A673 (cell line): ENCODE measurements around the gene FAM118A. TPM values are rescaled to one million over a fixed set of nuclear protein-coding genes. Genes with fewer than 3 reads are reported as not detected.

Experiments used
- BruUV-seq: library from RNA; stranded (reverse); fragments of 400-500 nt; replicated peaks from 2 replicates; lab custom pipeline; 2021; lab: Mats Ljungman, UMichigan
- CTCF ChIA-PET: fragments of 300-600 bp; sonication (Branson Sonifier 250); formaldehyde crosslinking; loops from one replicate; lab custom pipeline; 2022; ENCODE audit warnings: antibody characterized with exemption; lab: Charles Lee
- POLR2A ChIA-PET: fragments of 300-600 bp; sonication (Branson Sonifier 250); formaldehyde crosslinking; loops from one replicate; lab custom pipeline; 2022; ENCODE audit warnings: antibody characterized with exemption; ENCODE audit not compliant: low non-redundant PET; lab: Charles Lee
- DNase-seq: peaks from one replicate; pipeline ENCODE4 v3.0.0-alpha.2; 2015; ENCODE audit warnings: low spot score
- H3K27ac ChIP-seq: fragments of 200-600 bp; sonication (generic); 2 replicates; pipeline ENCODE4 v1.5.1; 2016; ENCODE audit warnings: mixed run types, low read depth, mild to moderate bottlenecking, mixed read lengths, antibody characterized with exemption, low read length; ENCODE audit not compliant: poor library complexity, severe bottlenecking
- H3K27me3 ChIP-seq: fragments of 200-600 bp; sonication (generic); replicated peaks from 2 replicates; pipeline ENCODE4 v1.6.1; 2017; ENCODE audit warnings: mixed run types, low read depth, mild to moderate bottlenecking, mixed read lengths, antibody characterized with exemption, low read length; ENCODE audit not compliant: insufficient read depth, poor library complexity
- H3K36me3 ChIP-seq: fragments of 200-600 bp; sonication (generic); 2 replicates; pipeline ENCODE4 v1.6.1; 2016; ENCODE audit warnings: mixed run types, mild to moderate bottlenecking, mixed read lengths, antibody characterized with exemption, low read length; ENCODE audit not compliant: insufficient read depth, poor library complexity, severe bottlenecking
- H3K4me1 ChIP-seq: fragments of 200-600 bp; sonication (generic); 2 replicates; pipeline ENCODE4 v1.6.1; 2017; ENCODE audit warnings: mixed run types, mild to moderate bottlenecking, mixed read lengths, antibody characterized with exemption, low read length; ENCODE audit not compliant: insufficient read depth, poor library complexity, severe bottlenecking
- H3K4me3 ChIP-seq: fragments of 200-600 bp; sonication (generic); 2 replicates; pipeline ENCODE4 v1.5.1; 2016; ENCODE audit warnings: low read depth, mixed run types, mild to moderate bottlenecking, mixed read lengths, low read length; ENCODE audit not compliant: poor library complexity, severe bottlenecking
- H3K9me3 ChIP-seq: fragments of 200-600 bp; sonication (generic); 2 replicates; pipeline ENCODE4 v1.6.1; 2016; ENCODE audit warnings: mixed run types, low read depth, mild to moderate bottlenecking, mixed read lengths, antibody characterized with exemption, low read length; ENCODE audit not compliant: poor library complexity, severe bottlenecking
- CTCF ChIP-seq: fragments of 300-800, 200-600 bp; sonication (generic); conservative IDR thresholded peaks from 2 replicates; pipeline ENCODE4 v1.5.1; 2017; ENCODE audit warnings: low read depth, mild to moderate bottlenecking, antibody characterized with exemption, low read length, moderate library complexity, mixed read lengths
- EZH2 ChIP-seq: fragments of 200-600 bp; sonication (generic); IDR thresholded peaks from 2 replicates; pipeline ENCODE4 v1.6.1; 2017; ENCODE audit warnings: borderline replicate concordance, low read depth, mild to moderate bottlenecking, mixed read lengths, antibody characterized with exemption, low read length; ENCODE audit not compliant: poor library complexity, severe bottlenecking
- intact Hi-C: fragments of 100-400 bp; cut with micrococcal nuclease; formaldehyde crosslinking; loops from one replicate; pipeline ENCODE4 v1.10.0; 2022; ENCODE audit not compliant: unreplicated experiment
- total RNA-seq: library from RNA; stranded (reverse); gene quantifications from 2 replicates; pipeline ENCODE4 v1.2.3, GENCODE V29; 2021

Gene FAM118A
- total RNA-seq, 1 experiment from 2014 or later, result 54.0 TPM

DNA sequence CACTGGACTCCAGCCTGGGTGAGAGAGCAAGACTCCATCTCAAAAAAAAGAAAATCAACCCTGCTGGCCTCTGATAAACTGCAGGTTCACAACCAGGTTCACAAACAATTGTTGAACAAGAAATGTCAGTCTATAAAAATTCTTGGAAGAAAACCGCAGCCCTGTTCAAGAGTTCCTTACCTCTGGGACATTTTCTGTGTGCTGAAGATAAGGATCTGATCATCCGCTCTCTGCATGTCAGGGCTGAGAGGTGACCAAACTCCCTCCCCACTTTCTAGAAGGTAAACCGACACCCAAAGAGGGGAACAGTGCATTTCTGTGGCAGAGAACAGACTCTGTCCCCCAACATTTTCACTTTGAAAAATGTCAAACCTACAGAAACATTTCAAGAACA is 29.1 kb upstream of the FAM118A start:
- intact Hi-C loops, result no loop called here
- Histone ChIP-seq H3K36me3 (no peaks in the 10 kb centered on the region), H3K9me3 (no peaks in the 10 kb centered on the region), H3K4me1 (no peaks in the 10 kb centered on the region), H3K27ac (no peak overlapping the region), H3K27me3 (no peaks in the 10 kb centered on the region), H3K4me3 (no peak overlapping the region)
- ChIA-PET POLR2A (no interaction called here), CTCF (no interaction called here)
- BruUV-seq, result no TSS peak
- no peak for TF ChIP-seq EZH2
- no peak for TF ChIP-seq CTCF
- DNase-seq, result no peak

- no peak for TF ChIP-seq CTCF
- no peak for TF ChIP-seq EZH2
- Histone ChIP-seq H3K9me3 (no peaks in the 10 kb centered on the region), H3K36me3 (no peaks in the 10 kb centered on the region), H3K27ac (no peak overlapping the region), H3K4me1 (no peaks in the 10 kb centered on the region), H3K27me3 (no peaks in the 10 kb centered on the region), H3K4me3 (no peak overlapping the region)
- ChIA-PET POLR2A (no interaction called here), CTCF (no interaction called here)
- BruUV-seq, result no TSS peak
- intact Hi-C loops, result no loop called here
- DNase-seq, result no peak
These were observed 28.7 kb upstream of the FAM118A start for GRCh38 chr22:45281010-45281409.

GRCh38 chr22:45284705-45285262 is 24.9 kb upstream of the FAM118A start, which contains the start of gene UPK3A:
Gene UPK3A, plus strand, starts transcription at chr22:45284949. Its CDS starts 65 bp downstream, at chr22:45285014.
- no peak for DNase-seq
- Histone ChIP-seq H3K36me3 (no peaks in the 10 kb centered on the region), H3K27me3 (no peaks in the 10 kb centered on the region)

More at GRCh38 chr22:45284705-45285262, 24.9 kb upstream of the FAM118A start, which contains the start of gene UPK3A:
- intact Hi-C loops, result no loop called here
- ChIA-PET POLR2A (no interaction called here), CTCF (no interaction called here)
- TF ChIP-seq EZH2 (no peak), CTCF (no peak)
- Histone ChIP-seq H3K4me3 (no peak within 1 kb of the TSS), H3K27ac (no peak within 1 kb of the TSS), H3K4me1 (no peaks in the 10 kb centered on the region), H3K9me3 (no peaks in the 10 kb centered on the region)
- BruUV-seq, result no TSS peak
